ENCODE data around the gene RASSF5.
"Not testable (repeated sequence)": the region's sequence is repeated elsewhere in the genome, so short reads cannot be mapped to it uniquely, and the experiment has no call there.

The RASSF5 gene

DNA sequence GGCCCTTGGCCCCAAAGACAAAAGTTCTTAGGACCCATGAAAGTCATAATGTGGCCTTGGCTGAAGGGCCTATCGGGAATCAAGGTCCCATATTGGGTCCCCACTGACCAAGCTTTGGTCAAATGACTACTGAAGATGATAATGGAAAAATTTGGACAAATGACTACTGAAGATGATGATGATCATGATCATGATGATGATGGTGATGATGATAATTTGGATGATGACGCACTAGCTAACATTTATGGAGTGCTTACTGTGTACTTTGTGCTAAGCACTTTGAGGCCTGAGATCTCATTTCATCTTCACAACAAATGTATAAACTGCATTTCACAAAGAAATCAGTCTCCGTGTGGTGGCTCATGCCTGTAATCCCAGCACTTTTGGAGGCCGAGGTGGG lies 65.5 kb downstream of the RASSF5 start:
- DNase-seq (ENCODE audit: low read depth) = no peak

DNA sequence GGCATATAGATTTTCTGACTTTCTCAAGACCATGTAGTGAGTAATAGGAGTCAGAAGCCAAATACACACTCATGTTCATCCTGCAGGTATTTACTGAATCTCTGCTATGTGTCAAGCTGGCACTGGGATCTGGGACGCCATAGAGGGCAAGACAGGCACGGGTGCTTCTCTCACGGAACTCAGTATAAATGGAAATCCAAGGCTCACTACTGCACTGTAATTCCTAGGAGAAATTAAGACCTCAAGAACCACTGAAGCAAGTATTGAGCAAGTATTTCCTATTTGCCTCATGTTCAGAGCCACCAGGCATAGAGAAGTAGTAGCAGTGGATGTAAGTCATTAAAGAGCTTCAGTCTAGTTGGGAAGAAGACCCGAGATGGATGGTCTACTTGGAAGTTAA lies 66.0 kb downstream of the RASSF5 start:
- DNase-seq (ENCODE audit: low read depth) = no peak

DNA sequence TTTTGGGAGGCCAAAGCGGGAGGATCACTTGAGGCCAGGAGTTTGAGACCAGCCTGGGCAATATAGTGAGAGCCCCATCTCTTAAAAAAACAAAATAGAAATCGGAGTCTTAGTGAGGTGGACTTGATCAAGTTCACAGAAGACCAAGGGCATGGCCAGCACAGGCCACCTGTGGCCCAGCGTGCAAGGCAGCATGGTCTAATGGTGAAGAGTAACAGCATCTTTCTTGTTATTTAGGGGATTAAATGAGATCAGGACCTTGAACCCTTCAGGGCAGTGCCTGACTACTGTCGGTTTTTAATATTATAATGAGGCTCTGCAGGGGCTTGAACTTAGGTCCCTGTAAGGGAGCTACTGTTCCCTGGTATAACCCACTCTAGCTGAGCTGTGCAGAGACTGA lies 66.4 kb downstream of the RASSF5 start:
- DNase-seq (ENCODE audit: low read depth) = no peak

DNA sequence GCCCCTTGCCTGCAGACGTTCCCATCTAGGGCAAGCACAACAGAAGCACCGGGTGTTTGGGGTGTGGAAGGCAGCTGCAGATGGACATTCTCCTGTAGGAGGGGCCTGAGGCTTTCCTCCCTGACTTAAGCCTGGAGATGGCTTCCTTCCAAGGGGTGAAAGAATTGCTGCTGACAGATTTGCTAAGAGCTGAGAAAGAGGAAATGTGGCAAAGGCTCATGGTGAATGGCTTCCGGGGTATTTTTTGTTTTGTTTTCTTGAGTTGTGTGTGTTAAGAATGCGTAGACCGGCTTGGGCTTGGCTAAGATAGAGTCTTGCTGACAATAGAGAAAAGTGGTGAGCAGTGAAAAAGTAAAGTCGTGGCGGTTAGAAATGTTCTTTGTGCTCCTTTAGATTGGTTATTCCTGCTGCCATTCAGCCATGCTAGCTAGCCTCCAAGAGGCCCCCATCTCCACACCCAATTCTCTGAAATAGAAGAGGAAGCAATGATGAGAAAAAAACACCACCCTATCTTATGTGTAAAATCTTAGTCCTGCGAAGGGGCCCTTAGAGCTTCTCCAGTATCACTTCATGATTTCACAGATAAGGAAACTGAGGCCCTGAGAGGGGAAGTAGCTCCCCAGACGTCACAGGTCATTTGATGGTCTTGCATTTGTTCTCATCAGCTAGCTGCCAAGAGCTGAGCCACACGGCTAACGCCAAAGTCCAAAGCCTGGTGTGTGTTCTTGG lies 68.0 kb downstream of the RASSF5 start:
- no peak for DNase-seq (ENCODE audit: low read depth)

GRCh38 chr1:206575894-206576737 lies 68.8 kb downstream of the RASSF5 start:
- DNase-seq (ENCODE audit: low read depth) = no peak

DNA sequence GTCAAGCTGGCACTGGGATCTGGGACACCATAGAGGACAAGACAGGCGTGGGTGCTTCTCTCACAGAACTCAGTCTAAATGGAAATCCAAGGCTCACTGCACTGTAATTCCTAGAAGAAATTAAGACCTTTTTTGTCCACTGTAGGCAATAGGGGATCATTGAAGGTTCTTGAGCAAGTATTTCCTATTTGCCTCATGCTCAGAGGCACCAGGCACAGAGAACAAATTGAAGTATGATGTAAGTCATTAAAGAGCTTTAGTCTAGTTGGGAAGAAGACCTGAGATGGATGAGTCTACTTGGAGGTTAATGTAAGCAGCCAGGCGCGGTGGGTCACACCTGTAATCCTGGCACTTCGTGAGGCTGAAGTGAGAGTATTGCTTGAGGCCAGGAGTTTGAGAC lies 70.3 kb downstream of the RASSF5 start:
- DNase-seq (ENCODE audit: low read depth) = no peak

- no peak for DNase-seq (ENCODE audit: low read depth)
These were observed 71.0 kb downstream of the RASSF5 start for GRCh38 chr1:206578068-206578977.

DNA sequence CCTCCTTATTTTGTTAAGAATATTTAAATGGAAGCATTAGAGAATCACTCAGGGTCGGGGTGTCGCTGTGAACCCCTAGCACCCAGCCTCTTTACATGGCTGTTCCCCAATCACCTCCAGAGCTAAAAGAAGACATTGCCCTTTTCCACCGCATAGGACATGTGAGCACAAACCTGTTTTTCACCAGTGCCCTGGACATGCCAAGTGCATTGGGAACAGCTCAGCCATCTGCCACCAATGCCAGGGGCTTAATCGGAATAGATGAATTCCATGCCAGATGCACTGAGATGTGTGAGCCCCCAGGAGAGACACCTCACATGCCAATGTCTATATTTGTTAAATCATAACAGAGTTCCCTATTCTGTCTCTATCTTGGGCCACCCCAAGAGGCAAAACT lies 71.6 kb downstream of the RASSF5 start:
- no peak for DNase-seq (ENCODE audit: low read depth)

DNA sequence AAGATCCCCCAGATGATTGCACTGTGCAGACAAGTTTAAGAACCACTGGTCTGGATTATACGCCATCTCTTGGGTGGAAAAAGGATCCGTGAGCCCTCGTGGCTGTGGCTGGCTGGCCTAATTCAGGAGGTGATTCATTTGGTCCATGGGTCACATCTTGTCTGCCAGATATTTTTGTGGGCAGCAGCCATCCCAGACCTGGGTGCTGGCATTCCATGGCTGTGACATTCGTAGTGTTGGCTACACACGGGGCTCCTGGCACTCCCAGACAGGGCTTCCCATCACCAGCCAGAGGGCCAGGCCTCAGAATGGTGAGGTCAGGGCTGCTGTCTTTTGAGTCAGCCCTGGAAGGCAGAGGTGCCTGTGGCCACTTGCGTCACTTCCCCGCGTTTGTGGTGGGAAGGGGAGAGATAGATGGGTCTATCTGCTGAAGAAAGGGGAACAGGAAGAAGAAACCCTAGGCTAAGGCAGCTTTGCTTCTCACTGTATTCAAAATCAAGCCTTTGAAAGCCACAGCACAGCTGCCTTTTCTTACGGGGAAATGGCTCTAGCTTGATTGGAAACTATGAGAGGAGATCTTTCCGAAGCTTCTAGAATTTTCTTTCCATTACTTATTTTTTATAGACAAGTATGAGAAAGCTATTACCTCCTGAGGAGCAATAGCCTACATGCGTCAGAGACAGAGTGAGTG lies 72.6 kb downstream of the RASSF5 start:
- DNase-seq (ENCODE audit: low read depth) = peak; percentile 87

- no peak for DNase-seq (ENCODE audit: low read depth)
These were observed 73.2 kb downstream of the RASSF5 start for GRCh38 chr1:206580438-206581113.

GRCh38 chr1:206581114-206581497 lies 73.8 kb downstream of the RASSF5 start:
- not testable (repeated sequence) for DNase-seq (ENCODE audit: low read depth)

DNA sequence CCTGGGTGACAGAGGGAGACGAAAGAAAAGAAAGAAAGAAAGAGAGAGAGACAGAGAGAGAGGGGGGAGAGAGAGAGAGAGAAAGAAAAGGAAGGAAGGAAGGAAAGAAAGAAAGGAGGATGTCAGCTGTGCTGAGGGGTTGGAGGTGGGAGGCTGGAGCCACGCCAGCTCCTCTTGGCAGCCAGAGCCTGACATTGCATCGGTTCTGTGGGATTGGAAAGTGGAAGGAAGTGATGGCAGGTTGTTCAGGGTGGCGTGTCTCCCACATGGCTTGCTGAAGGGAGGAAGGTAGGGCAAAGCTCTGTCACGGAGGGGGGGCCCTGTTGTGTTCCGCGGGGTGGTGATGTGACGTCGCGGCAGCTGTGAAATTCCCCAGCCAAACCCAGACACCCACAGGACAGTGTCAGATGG lies 74.2 kb downstream of the RASSF5 start:
- DNase-seq (ENCODE audit: low read depth) = no peak

GRCh38 chr1:206582537-206582936 lies 75.2 kb downstream of the RASSF5 start:
- DNase-seq (ENCODE audit: low read depth) = no peak

DNA sequence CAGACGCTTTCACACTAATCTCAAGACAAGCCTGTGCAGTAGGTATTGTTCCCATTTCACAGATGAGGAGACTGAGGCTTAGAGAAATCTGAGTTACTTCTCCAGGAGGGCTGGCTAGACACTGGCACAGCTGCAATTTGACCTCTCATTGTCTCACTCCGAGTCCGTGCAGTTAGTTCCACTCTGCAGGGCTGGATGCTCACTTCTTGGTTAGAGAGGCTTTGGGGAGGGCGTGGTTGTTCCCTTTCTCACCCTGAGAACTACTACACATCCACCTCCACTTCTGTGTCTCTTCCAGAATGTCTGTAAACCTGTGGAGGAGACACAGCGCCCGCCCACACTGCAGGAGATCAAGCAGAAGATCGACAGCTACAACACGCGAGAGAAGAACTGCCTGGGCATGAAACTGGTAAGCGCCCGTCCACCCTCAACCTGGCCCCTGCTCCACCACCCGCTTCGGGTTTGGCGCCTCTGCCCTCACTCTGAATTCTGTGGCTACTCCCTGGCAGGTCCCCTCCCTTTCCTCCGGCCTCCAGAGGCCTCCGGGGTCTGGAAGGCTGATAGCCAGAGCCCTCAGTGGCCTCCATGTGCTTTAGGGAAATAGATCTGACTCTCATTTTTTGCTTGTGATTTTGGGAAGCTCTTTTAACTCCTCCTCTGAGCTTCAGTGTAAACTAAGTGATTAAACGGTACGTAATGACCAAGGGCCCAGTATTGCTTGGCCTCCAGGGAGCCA lies 75.8 kb downstream of the RASSF5 start:
- no peak for DNase-seq (ENCODE audit: low read depth)

- peak; percentile 77 for DNase-seq (ENCODE audit: low read depth)
These were observed 76.6 kb downstream of the RASSF5 start for GRCh38 chr1:206583707-206584648.

- DNase-seq (ENCODE audit: low read depth) = no peak
These were observed 77.4 kb downstream of the RASSF5 start for GRCh38 chr1:206584683-206585082.

- DNase-seq (ENCODE audit: low read depth) = no peak
These were observed 79.4 kb downstream of the RASSF5 start for GRCh38 chr1:206586501-206587445.

GRCh38 chr1:206587904-206588303 lies 80.6 kb downstream of the RASSF5 start:
- no peak for DNase-seq (ENCODE audit: low read depth)
